Pancreas (tissue), 10 donors: Measurements from ENCODE around the gene PFKP. TPM values are rescaled to one million over a fixed set of nuclear protein-coding genes. Genes with fewer than 3 reads are reported as not detected.
A peak's percentile ranks its signal among the peaks of the same experiment; 100 is the strongest.

ENCODE experiments used
- ATAC-seq, 4 donors: fragments of 200-7000 bp; cut with Tn5 transposase; one replicate each; pipeline versions ENCODE4 v1.8.0 to v1.9.1; 2020; ENCODE audit warnings: mild to moderate bottlenecking in 4 of 4, moderate library complexity in 4 of 4
- DNase-seq, 6 donors: peaks; one replicate each; pipeline ENCODE4 v3.0.0-alpha.2; 2020
- FAIRE-seq: peaks from 2 replicates; lab custom pipeline; 2012; peaks lifted over from hg19 to GRCh38; lab: Jason Lieb, UNC
- H3K27ac ChIP-seq, 4 donors: fragments of 200-600 bp; sonication (generic); 1 replicate in 3 of 4; 2 replicates in 1 of 4; pipeline versions ENCODE4 v1.5.0 to v1.8.0; 2020
- H3K27me3 ChIP-seq, 4 donors: fragments of 200-600 bp; one replicate each; pipeline ENCODE4 v1.8.0; 2021
- H3K36me3 ChIP-seq, 3 donors: fragments of 200-600 bp; sonication (generic) in 1 of 3; one replicate each; pipeline versions ENCODE4 v1.5.0 to v1.8.0; 2020 to 2021
- H3K4me1 ChIP-seq, 3 donors: fragments of 200-600 bp; one replicate each; pipeline ENCODE4 v1.8.0; 2021
- H3K4me3 ChIP-seq, 4 donors: fragments of 200-600 bp; sonication (generic) in 2 of 4; one replicate each; pipeline versions ENCODE4 v1.5.0 to v1.8.0; 2020 to 2021
- H3K9me3 ChIP-seq, 4 donors: fragments of 200-600 bp; one replicate each; pipeline ENCODE4 v1.8.0; 2021
- WGBS, 2 donors: extraction: QIAGEN DNeasy Blood & Tissue Kit; methylation state at CpG; one replicate each; pipeline ENCODE4 v1.1.7; 2013; 5-methylcytosine and 5-hydroxymethylcytosine counted together
- intact Hi-C, 3 donors: fragments of 100-400 bp; cut with DNase I; formaldehyde crosslinking; loops; one replicate each; pipeline versions ENCODE4 v1.11.1 to v1.14.2; 2022
- polyA plus RNA-seq, 2 donors: library from polyadenylated mRNA; stranded (reverse); fragments of 200-250 nt; gene quantifications; one replicate each; pipeline ENCODE4 v1.2.3, GENCODE V29; 2013
- total RNA-seq, 6 donors: library from RNA; stranded (reverse); fragmentation: NEBNext Ultra II Directional in 4 of 6; extraction: Animal tissue kit (Norgen Biotek cat#: 25700) in 4 of 6; gene quantifications; one replicate each; pipeline versions ENCODE4 v1.2.1 to v1.2.4, GENCODE V29; 2021 to 2023
- TF ChIP-seq, protein P1 (sequence below), 4 donors: fragments of 200-600 bp; sonication (generic) in 3 of 4; IDR thresholded peaks; one replicate each; pipeline versions ENCODE4 v1.5.0 to v1.8.0; 2021; ENCODE audit warnings: antibody characterized with exemption in 4 of 4
- donor health status: healthy with polysubstance abuse.
- donor health status: DM: no; HTN: no; CAD: no; lungs with moderate emphysema.
- donor health status: DM: no; HTN: no; CAD: no.
- donor health status: control.
- donor health status: control.
- donor health status: Bipolar disorder and iron deficiency.
- donor health status: DM: yes; HTN: yes; CAD: no.
- donor health status: DM: no; HTN: no; CAD: no.
- donor health status: DM: no; HTN: no; CAD: no.
- donor health status: DM: yes; HTN: yes; CAD: no.

The PFKP gene
- total and polyA plus RNA-seq, 8 donors: 6.8 to 32.5 (median 14.1) TPM

DNA sequence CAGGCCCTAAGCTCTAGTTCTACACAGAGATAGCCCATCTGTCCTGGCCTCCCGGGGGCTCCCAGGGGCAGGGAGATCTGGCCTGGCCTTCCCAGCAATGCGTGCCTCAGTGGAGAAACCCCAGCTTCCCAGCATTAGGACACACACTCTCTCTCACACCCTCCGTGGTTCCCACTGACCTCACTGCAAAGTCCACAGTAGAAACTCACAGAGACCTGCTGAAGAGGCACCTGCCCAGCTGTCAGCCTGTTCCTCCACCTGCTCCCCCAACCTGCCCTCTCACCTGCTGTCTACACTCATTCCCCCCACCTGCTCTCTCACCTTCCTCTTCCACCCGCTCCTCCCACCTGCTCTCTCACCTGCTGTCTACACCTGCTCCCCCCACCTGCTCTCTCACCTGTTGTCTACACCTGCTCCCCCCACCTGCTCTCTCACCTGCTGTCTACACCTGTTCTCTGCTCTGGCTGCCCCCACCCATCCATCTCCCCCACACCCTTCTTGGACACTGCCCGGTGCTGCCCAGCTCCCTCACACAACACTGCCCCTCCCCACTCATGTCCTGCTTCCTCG is 21.1 kb upstream of the PFKP start:
- no peak overlapping the region for H3K27ac ChIP-seq
- no peak overlapping the region for H3K4me3 ChIP-seq
- H3K27me3 ChIP-seq: no peaks in the 10 kb centered on the region
- intact Hi-C loops: loop anchor here in 2 of 3 donors (5.0 to 10.0 kb wide), 2 partner anchors 119 to 121 kb away; no protein-coding TSS in a partner anchor
- ATAC-seq (no peak), FAIRE-seq (no peak), DNase-seq (peak in 1 of 6 donors; percentile 20)
- H3K4me1 ChIP-seq: no peaks in the 10 kb centered on the region
- no peaks in the 10 kb centered on the region for H3K9me3 ChIP-seq
- H3K36me3 ChIP-seq: no peaks in the 10 kb centered on the region
- TF ChIP-seq, protein P1, sequence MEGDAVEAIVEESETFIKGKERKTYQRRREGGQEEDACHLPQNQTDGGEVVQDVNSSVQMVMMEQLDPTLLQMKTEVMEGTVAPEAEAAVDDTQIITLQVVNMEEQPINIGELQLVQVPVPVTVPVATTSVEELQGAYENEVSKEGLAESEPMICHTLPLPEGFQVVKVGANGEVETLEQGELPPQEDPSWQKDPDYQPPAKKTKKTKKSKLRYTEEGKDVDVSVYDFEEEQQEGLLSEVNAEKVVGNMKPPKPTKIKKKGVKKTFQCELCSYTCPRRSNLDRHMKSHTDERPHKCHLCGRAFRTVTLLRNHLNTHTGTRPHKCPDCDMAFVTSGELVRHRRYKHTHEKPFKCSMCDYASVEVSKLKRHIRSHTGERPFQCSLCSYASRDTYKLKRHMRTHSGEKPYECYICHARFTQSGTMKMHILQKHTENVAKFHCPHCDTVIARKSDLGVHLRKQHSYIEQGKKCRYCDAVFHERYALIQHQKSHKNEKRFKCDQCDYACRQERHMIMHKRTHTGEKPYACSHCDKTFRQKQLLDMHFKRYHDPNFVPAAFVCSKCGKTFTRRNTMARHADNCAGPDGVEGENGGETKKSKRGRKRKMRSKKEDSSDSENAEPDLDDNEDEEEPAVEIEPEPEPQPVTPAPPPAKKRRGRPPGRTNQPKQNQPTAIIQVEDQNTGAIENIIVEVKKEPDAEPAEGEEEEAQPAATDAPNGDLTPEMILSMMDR (IDR thresholded peaks at IDR 0.05): no peak
- 44 to 49% methylated on average over 6 of the region's 6 CpGs for WGBS, 2 donors

DNA sequence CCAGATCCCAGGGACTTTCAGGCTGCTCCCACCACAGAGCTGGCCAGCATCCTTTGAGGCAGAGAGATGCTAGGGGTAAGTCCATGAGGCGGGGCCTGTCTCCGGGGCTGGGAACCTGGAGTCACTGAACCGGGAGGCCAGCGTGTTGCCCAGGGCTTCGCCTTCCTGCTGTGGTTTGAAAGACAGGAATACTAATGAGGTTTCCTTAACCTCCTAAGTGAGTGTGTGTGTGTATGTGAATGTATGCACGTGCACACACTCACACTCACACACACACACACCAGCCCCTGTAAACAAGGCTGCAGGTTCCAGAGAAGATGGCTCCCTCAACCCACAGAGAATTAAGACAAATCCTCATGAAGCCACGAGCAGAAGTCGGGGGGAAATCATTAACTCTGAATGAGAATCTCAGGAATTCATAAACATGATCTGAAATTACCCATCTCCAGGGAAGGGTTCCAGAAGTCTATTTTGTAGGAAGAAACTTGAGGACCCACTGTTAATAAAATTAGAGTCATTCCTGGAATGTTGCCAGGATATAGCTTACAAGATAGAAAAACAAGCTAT is 20.3 kb upstream of the PFKP start:
- no peaks in the 10 kb centered on the region for H3K4me1 ChIP-seq
- DNase-seq: no peak
- no peak for FAIRE-seq
- intact Hi-C loops: loop anchor here in 2 of 3 donors (5.0 to 10.0 kb wide), 2 partner anchors 120 to 122 kb away; no protein-coding TSS in a partner anchor
- H3K27me3 ChIP-seq: no peaks in the 10 kb centered on the region
- H3K27ac ChIP-seq: no peak overlapping the region
- no peaks in the 10 kb centered on the region for H3K9me3 ChIP-seq
- ATAC-seq: no peak
- 28 to 38% methylated on average over 8 of the region's 8 CpGs for WGBS, 2 donors
- no peaks in the 10 kb centered on the region for H3K36me3 ChIP-seq
- TF ChIP-seq, protein P1 (IDR thresholded peaks at IDR 0.05): no peak
- H3K4me3 ChIP-seq: no peak overlapping the region

DNA sequence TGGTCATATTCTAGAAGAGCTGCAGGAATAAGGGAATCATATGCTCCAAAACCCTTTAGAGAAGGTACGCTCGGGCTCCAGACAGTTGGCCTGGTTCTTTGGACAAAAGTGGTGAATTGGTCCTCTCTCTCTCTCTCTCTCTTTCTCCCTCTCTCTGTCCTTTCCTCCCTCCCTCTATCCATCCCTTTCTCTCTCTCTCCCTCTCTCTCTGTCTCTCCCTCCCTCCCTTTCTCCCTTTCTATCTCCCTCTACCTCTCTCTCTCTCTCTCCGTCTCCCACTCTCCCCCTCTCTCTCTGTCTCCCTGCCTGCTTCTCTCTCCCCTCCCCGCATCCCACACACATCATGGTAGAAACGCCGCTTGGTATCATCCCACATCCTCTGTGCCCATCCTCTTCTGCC is 19.8 kb upstream of the PFKP start:
- Histone ChIP-seq H3K4me3 (no peak overlapping the region), H3K27ac (no peak overlapping the region), H3K4me1 (no peaks in the 10 kb centered on the region), H3K36me3 (no peaks in the 10 kb centered on the region), H3K27me3 (no peaks in the 10 kb centered on the region), H3K9me3 (no peaks in the 10 kb centered on the region)
- DNase-seq (no peak), FAIRE-seq (no peak), ATAC-seq (no peak)
- intact Hi-C loops: loop anchor here in 2 of 3 donors (5.0 to 10.0 kb wide), 2 partner anchors 120 to 123 kb away; no protein-coding TSS in a partner anchor
- TF ChIP-seq, protein P1 (IDR thresholded peaks at IDR 0.05): no peak
- WGBS, 2 donors: 68 to 84% methylated on average over 6 of the region's 6 CpGs

DNA sequence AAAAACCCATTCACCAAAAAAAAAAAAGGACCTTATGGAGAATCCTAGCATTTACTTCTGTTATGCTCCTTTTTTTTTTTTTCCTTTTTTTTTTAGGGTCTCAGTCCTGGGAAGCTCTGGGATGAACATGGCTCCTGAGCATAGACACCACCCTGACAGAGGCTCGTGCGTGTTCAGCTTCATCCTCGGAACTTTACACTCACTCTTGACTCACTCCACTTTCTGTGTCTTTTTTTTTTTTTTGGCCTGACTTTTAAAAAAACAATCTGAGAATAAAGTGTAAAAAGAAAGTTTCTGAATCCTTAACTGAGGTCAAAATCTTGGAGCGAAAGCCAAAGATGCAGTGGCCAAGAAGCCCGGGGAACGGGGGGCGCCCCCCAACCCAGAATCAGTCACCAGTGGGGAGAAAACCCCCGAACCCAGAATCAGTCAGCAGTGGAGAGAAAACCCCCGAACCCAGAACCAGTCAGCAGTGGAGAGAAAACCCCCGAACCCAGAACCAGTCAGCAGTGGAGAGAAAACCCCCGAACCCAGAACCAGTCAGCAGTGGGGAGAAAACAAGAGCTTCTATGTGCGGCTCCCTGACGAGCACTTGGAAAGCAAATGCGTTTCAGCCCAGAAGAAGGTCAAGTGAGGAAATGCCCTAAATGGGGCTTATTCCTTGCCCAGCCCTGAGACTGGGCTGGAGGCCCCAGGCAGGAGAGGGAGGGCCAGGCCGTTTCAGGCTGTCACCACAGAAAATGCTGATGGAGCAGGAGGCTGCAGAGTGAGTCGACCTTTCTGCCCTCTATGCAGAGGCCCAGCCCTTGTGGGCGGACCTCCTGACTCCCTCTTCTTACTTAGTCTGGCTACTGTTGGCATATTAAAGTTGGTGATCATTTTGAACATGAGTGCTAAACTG is 19.0 kb upstream of the PFKP start:
- WGBS, 2 donors: 64 to 74% methylated on average over 17 of the region's 17 CpGs
- TF ChIP-seq, protein P1 (IDR thresholded peaks at IDR 0.05): no peak
- Histone ChIP-seq H3K27ac (no peak overlapping the region), H3K4me3 (no peak overlapping the region), H3K36me3 (no peaks in the 10 kb centered on the region), H3K27me3 (no peaks in the 10 kb centered on the region), H3K9me3 (no peaks in the 10 kb centered on the region), H3K4me1 (no peaks in the 10 kb centered on the region)
- no peak for FAIRE-seq
- no peak for DNase-seq
- intact Hi-C loops: loop anchor here in 2 of 3 donors (5.0 to 10.0 kb wide), 2 partner anchors 121 to 124 kb away; no protein-coding TSS in a partner anchor
- no peak for ATAC-seq
